Upper lobe of left lung (tissue), 4 donors: ENCODE data around the gene SLC1A5.

Experiments
- EP300 ChIP-seq, 4 donors: sonication (generic); formaldehyde crosslinking; IDR thresholded peaks; one replicate each; pipeline ENCODE4 v1.5.1; 2017; ENCODE audit warnings: antibody characterized with exemption in 4 of 4, control low read depth in 2 of 4
- POLR2A ChIP-seq, 4 donors: fragments of 450-650 bp; IDR thresholded peaks; one replicate each; pipeline ENCODE4 v1.5.1; 2016 to 2017; ENCODE audit warnings: antibody characterized with exemption in 4 of 4, mild to moderate bottlenecking in 2 of 4
- POLR2AphosphoS5 ChIP-seq, 2 donors: sonication (generic); formaldehyde crosslinking; IDR thresholded peaks; one replicate each; pipeline ENCODE4 v1.5.1; 2017; ENCODE audit warnings: antibody characterized with exemption in 2 of 2
- TF ChIP-seq, protein P1 (sequence below), 6 experiments: fragments of 450-650 bp in 4 of 6; fragments of 200-600 bp in 2 of 6; sonication (generic) in 2 of 6; IDR thresholded peaks; one replicate each; pipeline ENCODE4 v1.5.1; 2016 to 2019; ENCODE audit warnings: antibody characterized with exemption in 6 of 6

DNA sequence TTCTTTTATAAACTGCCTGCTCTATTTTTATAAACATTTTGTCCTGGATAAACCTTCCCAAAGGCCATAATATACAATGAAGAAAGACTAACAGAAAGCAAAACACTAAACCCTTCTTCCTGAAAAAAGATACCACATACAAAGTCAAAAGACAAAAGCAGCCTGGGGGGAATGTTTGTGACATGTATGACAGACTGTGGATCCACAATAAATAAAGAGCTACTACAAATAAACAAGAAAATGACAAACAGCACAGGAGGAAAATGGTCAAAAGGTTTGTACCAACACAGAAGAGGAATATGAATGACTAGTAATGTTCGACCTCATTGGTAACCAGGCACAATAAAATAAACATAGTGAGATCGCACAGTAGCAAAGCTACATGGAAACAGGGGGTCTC is 42.5 kb upstream of the SLC1A5 start:
- TF ChIP-seq, protein P1, sequence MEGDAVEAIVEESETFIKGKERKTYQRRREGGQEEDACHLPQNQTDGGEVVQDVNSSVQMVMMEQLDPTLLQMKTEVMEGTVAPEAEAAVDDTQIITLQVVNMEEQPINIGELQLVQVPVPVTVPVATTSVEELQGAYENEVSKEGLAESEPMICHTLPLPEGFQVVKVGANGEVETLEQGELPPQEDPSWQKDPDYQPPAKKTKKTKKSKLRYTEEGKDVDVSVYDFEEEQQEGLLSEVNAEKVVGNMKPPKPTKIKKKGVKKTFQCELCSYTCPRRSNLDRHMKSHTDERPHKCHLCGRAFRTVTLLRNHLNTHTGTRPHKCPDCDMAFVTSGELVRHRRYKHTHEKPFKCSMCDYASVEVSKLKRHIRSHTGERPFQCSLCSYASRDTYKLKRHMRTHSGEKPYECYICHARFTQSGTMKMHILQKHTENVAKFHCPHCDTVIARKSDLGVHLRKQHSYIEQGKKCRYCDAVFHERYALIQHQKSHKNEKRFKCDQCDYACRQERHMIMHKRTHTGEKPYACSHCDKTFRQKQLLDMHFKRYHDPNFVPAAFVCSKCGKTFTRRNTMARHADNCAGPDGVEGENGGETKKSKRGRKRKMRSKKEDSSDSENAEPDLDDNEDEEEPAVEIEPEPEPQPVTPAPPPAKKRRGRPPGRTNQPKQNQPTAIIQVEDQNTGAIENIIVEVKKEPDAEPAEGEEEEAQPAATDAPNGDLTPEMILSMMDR (IDR thresholded peaks at IDR 0.05), result no peak
- no peak for TF ChIP-seq POLR2A (IDR thresholded peaks at IDR 0.05)
- TF ChIP-seq POLR2AphosphoS5 (IDR thresholded peaks at IDR 0.05), result no peak
- no peak for TF ChIP-seq EP300 (IDR thresholded peaks at IDR 0.05)
